Ovary (tissue), 9 donors: Measurements from ENCODE around the gene YWHAG. TPM values are rescaled to one million over a fixed set of nuclear protein-coding genes. Genes with fewer than 3 reads are reported as not detected.
"Not testable (repeated sequence)": the region's sequence is repeated elsewhere in the genome, so short reads cannot be mapped to it uniquely, and the experiment has no call there.

Experiments used
- DNase-seq, 5 donors: peaks; one replicate each; pipeline ENCODE4 v3.0.0-alpha.2; 2019 to 2020
- H3K27ac ChIP-seq, 2 donors: fragments of 200-600 bp; one replicate each; pipeline versions ENCODE4 v1.5.1 to v1.8.0; 2019 to 2022
- H3K27me3 ChIP-seq: fragments of 200-600 bp; one replicate; pipeline ENCODE4 v1.8.0; 2022
- H3K36me3 ChIP-seq: fragments of 200-600 bp; sonication (generic); one replicate; pipeline ENCODE4 v1.5.1; 2019
- H3K4me1 ChIP-seq: one replicate; pipeline ENCODE4 v1.8.1; 2013; ENCODE audit warnings: mild to moderate bottlenecking, moderate library complexity; ENCODE audit not compliant: insufficient read depth
- H3K4me3 ChIP-seq: fragments of 200-600 bp; sonication (generic); one replicate; pipeline ENCODE4 v1.5.1; 2017
- H3K9me3 ChIP-seq, 2 donors: fragments of 200-600 bp in 1 of 2; sonication (generic) in 1 of 2; one replicate each; pipeline versions ENCODE4 v1.5.1 to v1.8.1; 2013 to 2019; ENCODE audit warnings: mild to moderate bottlenecking in 1 of 2, moderate library complexity in 1 of 2
- CTCF ChIP-seq, 3 donors: fragments of 450-650 bp in 2 of 3; fragments of 200-600 bp in 1 of 3; IDR thresholded peaks; one replicate each; pipeline versions ENCODE4 v1.5.1 to v1.8.0; 2016 to 2022; ENCODE audit warnings: antibody characterized with exemption in 3 of 3, mild to moderate bottlenecking in 1 of 3
- EP300 ChIP-seq: sonication (generic); formaldehyde crosslinking; IDR thresholded peaks from one replicate; pipeline ENCODE4 v1.6.1; 2017; ENCODE audit warnings: antibody characterized with exemption
- POLR2A ChIP-seq: fragments of 450-650 bp; IDR thresholded peaks from one replicate; pipeline ENCODE4 v1.6.1; 2017; ENCODE audit warnings: antibody characterized with exemption, mild to moderate bottlenecking, moderate library complexity
- WGBS, 3 donors: extraction: QIAGEN DNeasy Blood & Tissue Kit in 1 of 3; methylation state at CpG; one replicate each; pipeline versions ENCODE4 v1.1.5 to v1.1.7; 2013 to 2017; 5-methylcytosine and 5-hydroxymethylcytosine counted together
- intact Hi-C, 4 donors: fragments of 100-400 bp; cut with DNase I; formaldehyde crosslinking; loops; one replicate each; pipeline versions ENCODE4 v1.11.0 to v1.15.1; 2022 to 2023
- polyA plus RNA-seq, 2 donors: library from polyadenylated mRNA; stranded (reverse); fragments of 200-250 nt in 1 of 2; fragments of 350-450 nt in 1 of 2; fragmentation: Illumina TruSeq in 1 of 2; extraction: RNeasy Lipid Tissue Mini Kit (QIAGEN cat#74804) in 1 of 2; gene quantifications; one replicate each; pipeline ENCODE4 v1.2.3, GENCODE V29; 2013 to 2014
- total RNA-seq, 7 donors: library from RNA; depleted of rRNA in 2 of 7; stranded (reverse); fragments of >200 nt in 2 of 7; fragmentation: NEBNext Ultra II Directional in 3 of 7; extraction: Animal tissue kit (Norgen Biotek cat#: 25700) in 3 of 7; gene quantifications; one replicate each; pipeline versions ENCODE4 v1.1.0 to v1.2.4, GENCODE V29; 2016 to 2023
- donor health status: DM: no; HTN: no; CAD: no; lungs with moderate emphysema.
- donor health status: DM: no; HTN: no; CAD: no.
- donor health status: Bipolar disorder and iron deficiency.
- donor health status: DM: yes; HTN: yes; CAD: no.
- donor health status: DM: no; HTN: no; CAD: no.
- donor health status: DM: yes; HTN: yes; CAD: no.

YWHAG gene
- total and polyA plus RNA-seq, 9 donors = 32.0 to 121 (median 99.2) TPM

- DNase-seq = peak; percentile 89 to 95 (median 93)
- H3K4me3 ChIP-seq = peak overlapping the region; percentile 25
- intact Hi-C loops = loop anchor here in 2 of 4 donors (1.0 to 10.0 kb wide), 4 partner anchors 23 to 1393 kb away; no protein-coding TSS in a partner anchor
- WGBS, 3 donors = 11 to 15% (median 14%) methylated on average over 28 to 30 of the region's 30 CpGs
- no peaks in the 10 kb centered on the region for H3K27me3 ChIP-seq
- H3K36me3 ChIP-seq = no peaks in the 10 kb centered on the region
- H3K27ac ChIP-seq = peak overlapping the region; percentile 87 to 99
- H3K4me1 ChIP-seq = peaks cover 8% of the 10 kb centered on the region
- no peaks in the 10 kb centered on the region for H3K9me3 ChIP-seq
- TF ChIP-seq EP300 (no peak), CTCF (IDR thresholded peaks at IDR 0.05) (peak; percentile 98 to 99 (median 98)), POLR2A (peak; percentile 23)
These were observed 67.2 kb downstream of the YWHAG start for GRCh38 chr7:76291351-76292212.

GRCh38 chr7:76290847-76291350 lies 67.9 kb downstream of the YWHAG start:
- intact Hi-C loops = loop anchor here in 2 of 4 donors (1.0 to 10.0 kb wide), 4 partner anchors 23 to 1394 kb away; no protein-coding TSS in a partner anchor
- DNase-seq, H3K4me1 ChIP-seq, H3K36me3 ChIP-seq, H3K4me3 ChIP-seq, H3K9me3 ChIP-seq, H3K27me3 ChIP-seq: not testable (repeated sequence)
- WGBS, 3 donors = 79 to 88% (median 87%) methylated on average over 6 of the region's 6 CpGs
- peak overlapping the region; percentile 87 to 99 for H3K27ac ChIP-seq

- no peak for DNase-seq
- no peaks in the 10 kb centered on the region for H3K27me3 ChIP-seq
- H3K4me3 ChIP-seq = no peak overlapping the region
- H3K36me3 ChIP-seq = no peaks in the 10 kb centered on the region
- intact Hi-C loops = loop anchor here in 1 of 4 donors (10.0 kb wide), 1 partner anchor 102 kb away; no protein-coding TSS in a partner anchor
- no peaks in the 10 kb centered on the region for H3K9me3 ChIP-seq
- H3K4me1 ChIP-seq = peaks cover 4% of the 10 kb centered on the region
- TF ChIP-seq EP300 = no peak
- TF ChIP-seq CTCF (IDR thresholded peaks at IDR 0.05) = no peak
- TF ChIP-seq POLR2A = no peak
- H3K27ac ChIP-seq = no peak overlapping the region
- 79 to 82% (median 81%) methylated on average over 16 of the region's 16 CpGs for WGBS, 3 donors
These were observed 71.9 kb downstream of the YWHAG start for GRCh38 chr7:76286842-76287403.

- Histone ChIP-seq H3K4me1 (peaks cover 2% of the 10 kb centered on the region), H3K4me3 (no peak overlapping the region), H3K9me3 (no peaks in the 10 kb centered on the region), H3K27ac (no peak overlapping the region), H3K27me3 (no peaks in the 10 kb centered on the region), H3K36me3 (no peaks in the 10 kb centered on the region)
- 81 to 89% (median 83%) methylated on average over 18 to 29 of the region's 29 CpGs for WGBS, 3 donors
- intact Hi-C loops = loop anchor here in 1 of 4 donors (10.0 kb wide), 1 partner anchor 101 kb away; no protein-coding TSS in a partner anchor
- no peak for DNase-seq
- TF ChIP-seq EP300 (no peak), POLR2A (no peak), CTCF (IDR thresholded peaks at IDR 0.05) (no peak)
These were observed 73.0 kb downstream of the YWHAG start for GRCh38 chr7:76285604-76286374.
